Amniotic epithelial cell (primary cell): ENCODE results near the gene RUSF1.
A peak's percentile ranks its signal among the peaks of the same experiment; 100 is the strongest.
"Not testable (repeated sequence)": the region's sequence is repeated elsewhere in the genome, so short reads cannot be mapped to it uniquely, and the experiment has no call there.

Source experiments
- DNase-seq: peaks from one replicate; pipeline ENCODE4 v3.0.0-alpha.2; 2010; ENCODE audit warnings: low read depth

Gene RUSF1

DNA sequence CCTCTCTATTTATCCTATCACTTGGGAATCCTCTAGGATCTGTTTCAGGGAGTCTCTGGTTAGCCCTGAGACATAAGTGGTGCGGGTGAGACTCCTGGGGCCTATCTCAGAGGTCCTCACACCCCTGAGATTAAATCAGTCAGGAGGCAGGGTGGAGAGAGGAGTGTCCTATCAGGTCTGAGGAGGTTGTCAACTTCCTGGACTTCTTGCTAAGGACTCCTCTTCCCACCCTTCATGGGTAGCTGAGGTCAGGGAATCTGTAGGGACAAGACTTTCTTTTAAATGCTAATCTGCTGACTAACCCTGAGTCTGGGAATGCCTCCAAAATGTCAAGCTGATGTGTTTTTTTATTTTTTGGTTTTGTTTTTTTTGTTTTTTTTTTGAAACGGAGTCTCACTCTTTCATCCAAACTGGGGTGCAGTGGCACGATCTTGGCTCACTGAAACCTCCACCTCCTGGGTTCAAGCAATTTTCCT lies 55.5 kb downstream of the RUSF1 start:
- peak; percentile 87 for DNase-seq

DNA sequence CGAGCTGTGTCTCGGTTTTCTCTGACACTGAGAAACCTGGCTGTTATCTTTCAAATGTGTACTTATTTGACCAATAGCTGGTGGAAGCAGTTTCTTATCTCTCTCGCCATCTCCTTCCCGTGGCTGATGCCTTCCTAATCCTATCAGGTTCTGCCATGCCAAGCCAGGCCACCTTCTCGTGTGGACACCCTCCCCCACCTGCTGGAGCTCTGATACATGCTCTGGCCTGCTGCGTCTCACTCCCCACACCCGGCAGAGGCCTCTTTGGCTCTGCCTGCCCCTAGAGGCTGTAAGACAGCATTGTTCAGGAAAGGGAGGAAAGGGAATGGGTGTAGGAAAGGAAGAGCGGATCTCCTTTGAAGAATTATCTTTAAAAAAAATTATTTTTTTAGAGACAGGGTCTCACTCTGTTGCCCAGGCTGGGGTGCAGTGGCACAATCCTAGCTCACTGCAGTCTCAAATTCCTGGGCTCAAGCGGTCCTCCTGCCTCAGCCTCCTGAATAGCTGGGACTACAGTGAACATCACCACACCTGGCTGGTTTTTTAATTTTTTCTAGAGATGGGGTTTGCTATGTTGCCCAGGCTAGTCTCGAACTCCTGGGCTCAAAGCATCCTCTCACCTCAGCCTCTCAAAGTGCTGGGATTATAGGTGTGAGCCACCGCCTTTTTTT lies 56.4 kb downstream of the RUSF1 start:
- peak; percentile 84 for DNase-seq

DNA sequence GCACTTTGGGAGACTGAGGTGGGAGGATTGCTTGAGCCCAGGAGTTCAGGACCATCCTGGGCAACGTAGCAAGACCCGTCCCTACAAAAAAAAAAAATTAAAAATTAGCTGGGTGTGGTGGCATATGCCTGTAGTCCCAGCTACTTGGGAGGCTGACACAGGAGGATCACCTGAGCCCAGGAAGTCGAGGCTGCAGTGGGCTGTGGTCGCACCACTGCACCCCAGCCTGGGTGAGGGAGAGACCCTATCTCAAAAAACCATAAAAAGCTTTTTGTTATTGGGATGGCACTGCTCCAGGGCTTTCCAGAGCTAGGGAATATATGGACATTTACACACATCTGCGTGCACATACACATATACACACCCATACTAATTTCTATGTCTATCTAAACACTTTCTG lies 57.0 kb downstream of the RUSF1 start:
- no peak for DNase-seq

DNA sequence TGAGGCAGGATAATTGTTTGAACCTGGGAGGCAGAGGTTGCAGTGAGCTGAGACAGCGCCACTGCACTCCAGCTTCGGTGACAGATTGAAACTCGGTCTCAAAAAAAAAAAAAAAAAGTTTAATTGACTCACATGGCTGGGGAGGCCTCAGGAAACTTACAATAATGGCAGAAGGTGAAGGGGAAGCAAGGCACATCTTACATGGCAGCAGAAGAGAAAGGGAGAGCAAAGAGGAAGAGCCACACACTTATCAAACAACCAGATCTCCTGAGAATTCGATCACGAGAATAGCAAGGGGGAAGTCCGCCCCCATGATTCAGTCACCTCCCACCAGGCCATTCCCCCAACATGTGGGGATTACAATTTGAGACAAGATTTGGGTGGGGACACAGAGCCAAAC lies 62.3 kb downstream of the RUSF1 start:
- not testable (repeated sequence) for DNase-seq

DNA sequence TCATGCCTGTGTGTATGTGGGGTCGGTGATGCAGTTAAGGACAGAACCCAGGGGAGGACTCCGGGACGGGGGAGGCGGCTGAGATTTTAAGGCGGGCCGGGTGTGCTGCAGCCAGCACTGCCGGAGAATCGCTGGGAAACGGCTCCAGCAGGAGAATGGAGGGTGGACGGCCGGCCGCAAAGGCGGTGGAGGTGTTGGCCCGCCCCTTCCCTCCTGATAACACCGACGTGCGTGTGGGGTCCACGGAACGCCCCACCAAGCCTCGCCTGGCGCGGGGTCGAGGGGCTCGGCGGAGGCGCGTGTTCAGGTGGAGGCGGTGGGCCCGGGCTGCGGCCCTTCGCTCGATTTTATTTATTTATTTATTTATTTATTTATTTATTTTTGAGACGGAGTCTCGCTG lies 66.2 kb downstream of the RUSF1 start:
- DNase-seq, result no peak

DNA sequence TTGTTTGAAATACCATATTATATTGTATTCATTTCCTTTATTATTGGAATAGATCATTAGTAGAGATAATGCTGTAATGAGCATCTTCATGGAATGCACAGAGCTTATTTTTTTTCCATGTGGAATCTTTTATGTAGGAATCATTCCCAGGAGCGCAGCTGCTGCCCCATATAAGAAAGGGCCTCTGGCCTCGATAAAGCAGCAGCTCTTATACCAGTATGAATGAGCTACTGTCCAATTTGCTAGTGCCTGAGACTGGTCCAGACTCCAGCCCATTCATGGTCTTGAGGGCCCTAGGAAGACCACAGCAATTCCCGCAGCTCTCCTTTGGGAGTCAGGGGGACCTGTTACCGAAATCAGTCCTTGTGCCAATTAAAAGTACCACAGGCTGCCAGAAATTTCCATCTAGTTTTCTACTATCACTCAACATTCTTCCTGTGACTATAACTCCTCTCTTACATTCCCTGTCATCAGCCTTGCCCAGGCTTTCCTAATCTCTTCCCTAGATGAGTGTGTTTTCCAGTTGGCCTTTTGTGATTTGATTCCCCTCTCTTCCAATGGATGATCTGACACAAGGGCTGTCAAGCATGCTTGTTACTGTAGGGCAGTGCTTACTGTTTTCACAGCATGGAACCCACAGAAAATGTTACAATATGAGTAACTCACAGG lies 67.5 kb downstream of the RUSF1 start:
- DNase-seq, result no peak

DNA sequence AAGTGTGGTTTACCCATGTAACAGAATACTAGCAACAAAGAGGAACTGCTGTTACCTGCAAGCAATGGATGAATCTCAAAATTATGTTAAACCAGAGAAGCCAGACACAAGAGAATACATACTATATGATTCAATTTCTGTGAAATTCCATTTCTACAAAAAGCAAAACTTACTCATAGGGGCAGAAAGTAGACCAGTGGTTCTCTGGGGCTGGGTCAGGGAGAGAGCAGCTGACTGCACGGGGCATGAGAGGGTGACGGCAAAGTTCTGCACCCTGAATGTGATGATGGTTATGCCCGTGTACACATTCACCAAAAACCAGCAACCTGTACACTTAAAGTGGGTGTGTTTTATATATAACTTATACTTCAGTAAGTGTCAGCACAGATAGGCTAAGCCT lies 68.7 kb downstream of the RUSF1 start:
- no peak for DNase-seq
